H1 (cell line): ENCODE results near the gene MX1. TPM values are rescaled to one million over a fixed set of nuclear protein-coding genes. Genes with fewer than 3 reads are reported as not detected.

Experiments
- CTCF ChIA-PET: fragments of 300-600 bp; sonication (Branson Sonifier 250); formaldehyde crosslinking; loops from one replicate; lab custom pipeline; 2021; ENCODE audit not compliant: partially characterized antibody; lab: Charles Lee
- POLR2A ChIA-PET: fragments of 300-600 bp; sonication (Branson Sonifier 250); formaldehyde crosslinking; loops from one replicate; lab custom pipeline; 2021; ENCODE audit warnings: inconsistent platforms; ENCODE audit not compliant: partially characterized antibody; lab: Charles Lee
- DNase-seq, 2 experiments: peaks; one replicate each; pipeline versions ENCODE4 v3.0.0 to v3.0.0-alpha.2; 2010 to 2022; ENCODE audit warnings: low spot score in 2 of 2, low read depth in 1 of 2, mixed read lengths in 1 of 2
- FAIRE-seq: peaks from 2 replicates; lab custom pipeline; 2011; peaks lifted over from hg19 to GRCh38; lab: Jason Lieb, UNC
- H2AFZ ChIP-seq: 2 replicates; pipeline ENCODE4 v1.8.1; 2012; ENCODE audit warnings: low read length, inconsistent platforms
- H2AK5ac ChIP-seq: 2 replicates; pipeline ENCODE4 v1.6.1; 2013; ENCODE audit warnings: low read depth, low read length
- H2BK120ac ChIP-seq: replicated peaks from 2 replicates; pipeline ENCODE3; 2013; ENCODE audit warnings: low read depth, low read length, inconsistent platforms
- H2BK12ac ChIP-seq: 2 replicates; pipeline ENCODE4 v1.6.1; 2013; ENCODE audit warnings: low read depth, low read length
- H2BK15ac ChIP-seq: 2 replicates; pipeline ENCODE4 v1.6.1; 2013; ENCODE audit warnings: low read length
- H2BK20ac ChIP-seq: 2 replicates; pipeline ENCODE4 v1.6.1; 2013; ENCODE audit warnings: low read length
- H2BK5ac ChIP-seq: 2 replicates; pipeline ENCODE4 v1.6.1; 2013; ENCODE audit warnings: low read depth, low read length
- H3K14ac ChIP-seq: 2 replicates; pipeline ENCODE4 v1.6.1; 2013; ENCODE audit warnings: inconsistent platforms; ENCODE audit not compliant: insufficient read length
- H3K18ac ChIP-seq: 2 replicates; pipeline ENCODE4 v1.6.1; 2013; ENCODE audit warnings: low read length; ENCODE audit errors: extremely low read depth
- H3K23ac ChIP-seq: 2 replicates; pipeline ENCODE4 v1.6.1; 2013; ENCODE audit warnings: inconsistent platforms; ENCODE audit not compliant: insufficient read length
- H3K23me2 ChIP-seq: 2 replicates; pipeline ENCODE4 v1.6.1; 2013; ENCODE audit warnings: low read depth, low read length
- H3K27ac ChIP-seq: 2 replicates; pipeline ENCODE4 v1.6.1; 2011; ENCODE audit warnings: low read depth, low read length, inconsistent platforms
- H3K27me3 ChIP-seq, 4 experiments: replicated peaks in 1 of 4; 1 replicate in 1 of 4; 2 replicates in 3 of 4; pipeline versions ENCODE4 v1.6.1 to v1.8.1; 2011 to 2013; ENCODE audit warnings: low read length in 3 of 4, mild to moderate bottlenecking in 3 of 4, inconsistent platforms in 2 of 4, mixed read lengths in 2 of 4, moderate library complexity in 1 of 4; ENCODE audit not compliant: control insufficient read depth in 3 of 4, insufficient read depth in 3 of 4; ENCODE audit errors: extremely low read depth in 1 of 4
- H3K36me3 ChIP-seq, 4 experiments: 2 replicates each; pipeline versions ENCODE4 v1.6.1 to v1.8.1; 2011 to 2013; ENCODE audit warnings: mild to moderate bottlenecking in 4 of 4, low read length in 3 of 4, moderate library complexity in 2 of 4, control low read depth in 1 of 4, inconsistent platforms in 1 of 4; ENCODE audit not compliant: insufficient read depth in 4 of 4, control insufficient read depth in 2 of 4
- H3K4ac ChIP-seq: replicated peaks from 2 replicates; pipeline ENCODE3; 2013; ENCODE audit warnings: low read length, low read depth, mixed read lengths, inconsistent platforms; ENCODE audit not compliant: insufficient read length
- H3K4me1 ChIP-seq, 4 experiments: replicated peaks in 1 of 4; 1 replicate in 1 of 4; 2 replicates in 3 of 4; pipeline versions ENCODE4 v1.6.1 to v1.8.1; 2011 to 2013; ENCODE audit warnings: low read length in 3 of 4, inconsistent platforms in 2 of 4, mixed read lengths in 1 of 4; ENCODE audit not compliant: insufficient read depth in 4 of 4, control insufficient read depth in 3 of 4
- H3K4me2 ChIP-seq, 2 experiments: 2 replicates each; pipeline versions ENCODE4 v1.6.1 to v1.8.1; 2011 to 2013; ENCODE audit warnings: low read depth in 2 of 2, low read length in 2 of 2, control low read depth in 1 of 2, inconsistent platforms in 1 of 2, mild to moderate bottlenecking in 1 of 2; ENCODE audit not compliant: insufficient read depth in 1 of 2
- H3K4me3 ChIP-seq, 4 experiments: fragments of 200-600, 300-600 bp in 1 of 4; sonication (generic), shearing (Covaris generic), sonication (Bioruptor Twin) in 1 of 4; 2 replicates each; pipeline versions ENCODE4 v1.5.1 to v1.8.1; 2011 to 2016; ENCODE audit warnings: low read length in 4 of 4, low read depth in 3 of 4, control low read depth in 2 of 4, inconsistent platforms in 2 of 4, mild to moderate bottlenecking in 2 of 4, mixed read lengths in 1 of 4, moderate library complexity in 1 of 4; ENCODE audit not compliant: insufficient read depth in 2 of 4; ENCODE audit errors: extremely low read depth in 1 of 4
- H3K56ac ChIP-seq: replicated peaks from 2 replicates; pipeline ENCODE3; 2013; ENCODE audit warnings: low read depth, mild to moderate bottlenecking, mixed read lengths, low read length, inconsistent platforms; ENCODE audit not compliant: insufficient read length
- H3K79me1 ChIP-seq: 2 replicates; pipeline ENCODE4 v1.6.1; 2013; ENCODE audit warnings: low read depth, low read length, control low read depth
- H3K79me2 ChIP-seq, 2 experiments: 2 replicates each; pipeline versions ENCODE4 v1.6.1 to v1.8.1; 2012 to 2013; ENCODE audit warnings: low read length in 2 of 2, mild to moderate bottlenecking in 2 of 2, inconsistent platforms in 1 of 2; ENCODE audit not compliant: insufficient read depth in 2 of 2, control insufficient read depth in 1 of 2
- H3K9ac ChIP-seq, 4 experiments: replicated peaks in 1 of 4; 1 replicate in 1 of 4; 2 replicates in 3 of 4; pipeline versions ENCODE4 v1.6.1 to v1.8.1; 2011 to 2013; ENCODE audit warnings: low read depth in 3 of 4, low read length in 3 of 4, control low read depth in 2 of 4, mild to moderate bottlenecking in 2 of 4, moderate library complexity in 2 of 4, inconsistent platforms in 1 of 4; ENCODE audit errors: extremely low read depth in 1 of 4
- H3K9me3 ChIP-seq, 2 experiments: 2 replicates each; pipeline versions ENCODE4 v1.6.1 to v1.8.1; 2012 to 2013; ENCODE audit warnings: mild to moderate bottlenecking in 2 of 2, moderate library complexity in 2 of 2, control low read depth in 1 of 2, inconsistent platforms in 1 of 2, low read depth in 1 of 2, low read length in 1 of 2, mixed read lengths in 1 of 2; ENCODE audit not compliant: insufficient read depth in 2 of 2
- H4K20me1 ChIP-seq, 2 experiments: replicated peaks in 1 of 2; 2 replicates each; pipeline versions ENCODE3 to v1.8.1; 2011 to 2013; ENCODE audit warnings: inconsistent platforms in 2 of 2, low read length in 2 of 2, mild to moderate bottlenecking in 1 of 2; ENCODE audit not compliant: insufficient read depth in 2 of 2, control insufficient read depth in 1 of 2
- H4K5ac ChIP-seq: 2 replicates; pipeline ENCODE4 v1.6.1; 2013; ENCODE audit warnings: low read length, low read depth, mixed read lengths, inconsistent platforms; ENCODE audit not compliant: insufficient read length
- H4K8ac ChIP-seq: 2 replicates; pipeline ENCODE4 v1.8.0; 2013; ENCODE audit warnings: mild to moderate bottlenecking, moderate library complexity, low read length, inconsistent platforms; ENCODE audit not compliant: insufficient read depth; ENCODE audit errors: extremely low read depth
- H4K91ac ChIP-seq: replicated peaks from 2 replicates; pipeline ENCODE3; 2013; ENCODE audit warnings: low read length, mixed read lengths, inconsistent platforms; ENCODE audit not compliant: insufficient read length
- CBX5 ChIP-seq: fragments of 300-800, 300-1000 bp; sonication (generic); IDR thresholded peaks from 2 replicates; pipeline ENCODE4 v1.7.1; 2016; ENCODE audit warnings: antibody characterized with exemption, low read length, low read depth
- RAD21 ChIP-seq, 2 experiments: IDR thresholded peaks in 1 of 2; conservative IDR thresholded peaks in 1 of 2; 2 replicates each; pipeline ENCODE4 v1.6.1; 2011; ENCODE audit warnings: low read depth in 2 of 2, low read length in 2 of 2, improper control_type of control experiment in 1 of 2, inconsistent platforms in 1 of 2, mild to moderate bottlenecking in 1 of 2, moderate library complexity in 1 of 2
- SP4 ChIP-seq: IDR thresholded peaks from 2 replicates; pipeline ENCODE4 v1.6.1; 2012; ENCODE audit warnings: low read length, inconsistent platforms
- WGBS, 2 experiments: shearing (Covaris generic) in 1 of 2; methylation state at CpG; one replicate each; pipeline versions ENCODE4 v1.1.6 to v1.1.7; 2013 to 2015; ENCODE audit warnings: low lambda C conversion rate in 2 of 2, mixed read lengths in 2 of 2, inconsistent platforms in 1 of 2, low coverage in 1 of 2, missing lambda C conversion rate in 1 of 2; ENCODE audit not compliant: insufficient replicate concordance in 2 of 2, insufficient coverage in 1 of 2, insufficient read length in 1 of 2; ENCODE audit errors: extremely low coverage in 1 of 2, missing lambda C conversion rate in 1 of 2; 5-methylcytosine and 5-hydroxymethylcytosine counted together
- polyA plus RNA-seq, 7 experiments: library from polyadenylated mRNA; depleted of rRNA in 3 of 7; stranded (reverse) in 5 of 7; unstranded in 2 of 7; fragments of >200 nt in 5 of 7; fragments of 200-250 nt in 2 of 7; gene quantifications; 1 replicate in 5 of 7; 2 replicates in 1 of 7; 4 replicates in 1 of 7; pipeline versions ENCODE4 v1.2.1 to v1.2.3, GENCODE V29; 2011 to 2013; ENCODE audit warnings: missing spikeins in 2 of 7, mixed read lengths in 2 of 7
- total RNA-seq: library from RNA; stranded (reverse); fragmentation: NEBNext Ultra II Directional; extraction: Animal tissue kit (Norgen Biotek cat#: 25700); gene quantifications from 2 replicates; pipeline ENCODE4 v1.2.1, GENCODE V29; 2021

The MX1 gene
- total and polyA plus RNA-seq, 2 of the 8 experiments (the other 6 are each of a cell fraction or from before 2014, with no cell fraction given) = 3.8 to 5.7 TPM

- H3K27me3 ChIP-seq = no peaks in the 10 kb centered on the region
- no peak overlapping the region for H3K14ac ChIP-seq
- H3K9ac ChIP-seq = no peak overlapping the region
- no peak overlapping the region for H3K23ac ChIP-seq
- peaks cover 0 to 2% (median 0%) of the 10 kb centered on the region in 4 experiments; a peak in 2 of 8 replicates for H3K36me3 ChIP-seq
- no peaks in the 10 kb centered on the region for H3K79me1 ChIP-seq
- no peak overlapping the region for H4K8ac ChIP-seq
- no peak overlapping the region for H3K56ac ChIP-seq
- no peak overlapping the region for H3K4me3 ChIP-seq
- no peaks in the 10 kb centered on the region for H3K9me3 ChIP-seq
- H3K4me1 ChIP-seq = peaks cover 17 to 39% (median 23%) of the 10 kb centered on the region in 4 experiments
- H2AFZ ChIP-seq = no peak overlapping the region
- ChIA-PET CTCF (interaction anchor here (0.9 to 1.9 kb wide), 5 partner anchors 104 to 198 kb away, joined by 3 to 7 read pairs (median 4); no protein-coding TSS in a partner anchor), POLR2A (no interaction called here)
- no peak for FAIRE-seq
- H2BK15ac ChIP-seq = 0 out of 2 replicates have a peak overlapping the region, but pooled peaks have one; percentile 1
- no peaks in the 10 kb centered on the region for H3K79me2 ChIP-seq
- no peak overlapping the region for H3K18ac ChIP-seq
- no peak for DNase-seq
- H4K91ac ChIP-seq = no peak overlapping the region
- no peak overlapping the region for H2BK12ac ChIP-seq
- H4K5ac ChIP-seq = no peak overlapping the region
- no peak overlapping the region for H3K27ac ChIP-seq
- H4K20me1 ChIP-seq = no peaks in the 10 kb centered on the region
- 0 out of 2 replicates have a peak overlapping the region, but pooled peaks have one; percentile 53 for H2BK20ac ChIP-seq
- H2BK5ac ChIP-seq = no peak overlapping the region
- 93% methylated on average over 8 of the region's 8 CpGs; no CpG with 5 or more reads in 1 of the 2 experiments for WGBS, 2 experiments
- no peak overlapping the region for H3K4me2 ChIP-seq
- H2AK5ac ChIP-seq = no peak overlapping the region
- peak overlapping the region; percentile 26 for H2BK120ac ChIP-seq
- H3K4ac ChIP-seq = no peak overlapping the region
- H3K23me2 ChIP-seq = peaks cover 1% of the 10 kb centered on the region; the same call in 1 of the 2 replicates
- TF ChIP-seq RAD21 (IDR thresholded peaks at IDR 0.05 in 1 of 2, conservative IDR thresholded peaks at IDR 0.05 in 1 of 2; ENCODE audit: low read depth in 2 of 2, low read length in 2 of 2) = no peak
- no peak for TF ChIP-seq CBX5
- TF ChIP-seq SP4 = no peak
These were observed 55.2 kb downstream of the MX1 start for GRCh38 chr21:41481191-41481590.
